ENCODE data around the gene P3H3. TPM values are rescaled to one million over a fixed set of nuclear protein-coding genes. Genes with fewer than 3 reads are reported as not detected.

P3H3 gene
- not detected for polyA plus RNA-seq

DNA sequence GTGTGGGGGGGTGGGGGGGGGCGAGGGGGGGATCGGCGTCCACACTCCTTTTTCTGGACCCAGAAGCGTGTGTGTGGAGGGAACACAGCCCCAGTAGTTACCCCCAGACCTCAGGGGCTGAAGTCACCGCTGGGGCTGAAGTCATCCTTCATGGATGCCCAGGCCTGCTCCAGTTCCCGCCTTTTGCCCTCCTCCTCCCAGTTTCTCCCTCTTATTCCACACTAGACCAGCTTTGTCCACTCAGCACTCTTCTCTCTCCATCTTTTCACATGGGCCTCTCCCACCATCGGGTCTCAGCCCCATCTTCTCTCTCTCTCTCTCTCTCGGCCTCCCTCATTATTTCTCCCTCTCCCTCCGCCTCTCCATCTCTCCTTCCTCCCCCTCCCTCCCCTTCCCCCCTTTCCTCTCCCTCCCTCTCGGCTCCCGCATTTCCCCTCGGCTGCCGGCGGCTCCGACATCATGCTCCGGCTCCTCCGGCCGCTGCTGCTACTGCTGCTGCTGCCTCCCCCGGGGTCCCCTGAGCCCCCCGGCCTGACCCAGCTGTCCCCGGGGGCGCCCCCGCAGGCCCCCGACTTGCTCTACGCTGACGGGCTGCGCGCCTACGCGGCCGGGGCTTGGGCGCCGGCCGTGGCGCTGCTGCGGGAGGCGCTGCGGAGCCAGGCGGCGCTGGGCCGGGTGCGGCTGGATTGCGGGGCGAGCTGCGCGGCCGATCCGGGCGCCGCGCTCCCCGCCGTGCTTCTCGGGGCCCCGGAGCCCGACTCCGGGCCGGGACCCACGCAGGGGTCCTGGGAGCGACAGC, at the start of gene P3H3:
Gene P3H3, plus strand, starts transcription at position 426 of the 799 bp plus-strand sequence. Its CDS starts 34 bp downstream, at position 460.
- Mint-ChIP-seq H3K4me3 (peak within 1 kb of the TSS; percentile 84 to 89 (median 86)), H3K9me3 (peaks cover 0 to 1% (median 0%) of the 10 kb centered on the region in 6 donors), H3K4me1 (peaks cover 12 to 13% of the 10 kb centered on the region in 2 donors), H3K36me3 (no peaks in the 10 kb centered on the region), H3K27ac (peak within 1 kb of the TSS in 3 of 6 donors; percentile 49 to 79 (median 49)), H3K27me3 (ENCODE audit: low read depth in 3 of 3) (peaks cover 21 to 38% (median 37%) of the 10 kb centered on the region in 3 donors)
- peak in 2 of 3 donors; percentile 6 to 12 for DNase-seq

- Mint-ChIP-seq H3K9me3 (no peaks in the 10 kb centered on the region), H3K4me3 (peak overlapping the region; percentile 79 to 88 (median 81)), H3K27ac (peak overlapping the region in 5 of 6 donors; percentile 9 to 72 (median 65)), H3K4me1 (peaks cover 11 to 14% of the 10 kb centered on the region in 2 donors), H3K36me3 (no peaks in the 10 kb centered on the region), H3K27me3 (ENCODE audit: low read depth in 3 of 3) (peaks cover 7 to 11% (median 9%) of the 10 kb centered on the region in 3 donors)
- DNase-seq, result peak; percentile 82 to 87 (median 84)
Observed at GRCh38 chr12:6778574-6779550, 49.3 kb upstream of the P3H3 start.

DNA sequence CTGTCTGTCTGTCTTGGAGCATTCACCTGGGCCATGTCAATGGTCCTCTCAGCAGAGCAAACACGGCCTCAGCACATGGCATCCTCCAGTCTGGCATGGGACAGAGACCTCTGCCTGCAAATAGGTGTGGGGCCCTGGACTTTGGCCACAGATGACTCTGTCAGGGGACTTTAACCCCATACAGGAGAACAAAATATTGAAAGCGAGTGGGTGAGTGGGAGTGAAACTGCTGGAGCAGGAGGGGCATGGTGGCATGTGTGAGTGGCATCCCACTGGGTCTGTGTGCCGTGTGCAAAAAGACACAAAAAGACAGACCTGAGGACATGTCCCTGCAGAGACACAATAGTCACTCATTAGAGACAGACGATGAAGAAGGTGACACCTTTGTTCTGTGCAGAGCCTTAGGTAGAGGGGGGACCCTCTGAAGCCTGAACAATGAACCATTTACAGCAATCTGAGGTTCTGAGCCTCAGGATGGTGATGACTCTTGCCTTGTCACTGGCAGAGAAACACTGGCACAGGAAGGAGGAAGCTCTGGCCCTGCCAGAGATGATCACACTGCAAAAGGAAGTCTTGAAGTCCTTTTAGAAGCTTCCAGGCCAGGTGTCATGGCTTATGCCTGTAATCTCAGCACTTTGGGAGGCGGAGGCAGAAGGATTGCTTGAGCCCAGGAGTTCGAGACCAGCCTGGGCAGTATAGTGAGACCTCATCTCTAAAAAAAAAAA, 48.3 kb upstream of the P3H3 start:
- Mint-ChIP-seq H3K4me1 (peaks cover 10 to 11% of the 10 kb centered on the region in 2 donors), H3K4me3 (no peak overlapping the region), H3K36me3 (no peaks in the 10 kb centered on the region), H3K9me3 (no peaks in the 10 kb centered on the region), H3K27me3 (ENCODE audit: low read depth in 3 of 3) (peaks cover 7 to 9% (median 8%) of the 10 kb centered on the region in 3 donors), H3K27ac (no peak overlapping the region)
- no peak for DNase-seq

- peaks cover 8 to 11% of the 10 kb centered on the region in 2 donors for H3K4me1 Mint-ChIP-seq
- H3K36me3 Mint-ChIP-seq, result no peaks in the 10 kb centered on the region
- no peak for DNase-seq
- no peaks in the 10 kb centered on the region for H3K9me3 Mint-ChIP-seq
- no peak overlapping the region for H3K4me3 Mint-ChIP-seq
- H3K27ac Mint-ChIP-seq, result no peak overlapping the region
- H3K27me3 Mint-ChIP-seq (ENCODE audit: low read depth in 3 of 3), result peaks cover 7 to 9% (median 7%) of the 10 kb centered on the region in 3 donors
Observed at GRCh38 chr12:6780573-6780972, 47.6 kb upstream of the P3H3 start.

DNA sequence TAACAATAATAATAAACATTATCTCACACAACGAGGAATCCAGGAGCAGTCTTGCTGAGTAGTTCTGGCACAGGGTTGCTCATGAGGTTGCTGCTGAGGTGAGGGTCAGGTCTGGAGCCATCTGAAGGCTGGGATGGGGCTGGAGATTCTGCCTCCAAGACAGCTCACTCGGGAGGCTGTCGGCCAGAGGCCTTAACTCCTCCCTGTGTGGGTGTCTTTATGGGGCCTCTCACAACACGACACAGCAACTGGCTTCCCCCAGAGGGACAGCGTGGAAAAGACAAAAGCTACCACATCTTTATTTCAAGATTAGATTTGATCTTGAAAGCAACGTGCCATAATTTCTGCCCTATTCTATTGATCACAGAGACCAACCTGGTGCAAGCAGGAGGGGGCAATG, 46.1 kb upstream of the P3H3 start:
- H3K9me3 Mint-ChIP-seq, result no peaks in the 10 kb centered on the region
- DNase-seq, result no peak
- H3K36me3 Mint-ChIP-seq, result no peaks in the 10 kb centered on the region
- H3K4me3 Mint-ChIP-seq, result no peak overlapping the region
- peaks cover 8 to 11% of the 10 kb centered on the region in 2 donors for H3K4me1 Mint-ChIP-seq
- no peak overlapping the region for H3K27ac Mint-ChIP-seq
- peaks cover 5 to 11% (median 7%) of the 10 kb centered on the region in 3 donors for H3K27me3 Mint-ChIP-seq (ENCODE audit: low read depth in 3 of 3)

DNA sequence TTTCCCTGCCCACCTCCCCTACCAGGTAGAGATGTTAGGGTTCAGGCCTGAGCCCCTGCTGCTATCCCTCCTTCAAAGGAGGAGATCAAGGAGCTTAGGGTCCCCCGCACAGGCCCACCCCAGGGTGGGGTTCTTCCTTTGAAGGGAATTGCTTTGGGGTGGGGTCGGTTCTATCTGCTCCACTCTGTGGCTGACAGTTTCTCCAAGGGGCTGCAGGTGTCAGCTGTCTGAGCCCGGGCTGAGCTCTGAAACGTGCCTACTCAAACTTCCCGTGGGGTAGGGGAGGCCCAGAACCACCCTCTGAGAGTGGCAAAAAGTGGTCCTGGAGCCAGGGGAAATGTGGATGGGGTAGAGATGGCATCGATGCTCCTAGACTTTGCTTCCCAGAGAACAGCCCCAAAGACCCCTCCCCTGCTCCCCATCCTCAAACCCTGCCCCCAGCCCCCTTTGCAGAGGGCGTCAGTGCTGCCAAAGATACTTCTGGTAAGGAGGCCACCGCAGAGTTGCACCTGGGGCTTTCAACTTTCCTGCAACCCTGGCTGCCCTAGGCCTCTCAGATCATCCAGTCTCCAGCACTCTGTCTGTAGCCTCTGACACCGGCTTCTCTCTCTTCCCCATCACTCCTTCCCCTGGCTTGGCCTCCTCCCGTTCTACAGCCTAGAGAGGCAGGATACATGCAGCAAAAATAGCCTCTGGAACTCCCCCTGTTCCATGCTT, 45.2 kb upstream of the P3H3 start:
- peaks cover 5 to 11% (median 7%) of the 10 kb centered on the region in 3 donors for H3K27me3 Mint-ChIP-seq (ENCODE audit: low read depth in 3 of 3)
- H3K27ac Mint-ChIP-seq, result no peak overlapping the region
- peaks cover 8 to 11% of the 10 kb centered on the region in 2 donors for H3K4me1 Mint-ChIP-seq
- H3K36me3 Mint-ChIP-seq, result no peaks in the 10 kb centered on the region
- no peak for DNase-seq
- no peaks in the 10 kb centered on the region for H3K9me3 Mint-ChIP-seq
- no peak overlapping the region for H3K4me3 Mint-ChIP-seq

- H3K9me3 Mint-ChIP-seq, result no peaks in the 10 kb centered on the region
- H3K27me3 Mint-ChIP-seq (ENCODE audit: low read depth in 3 of 3), result peaks cover 1 to 7% (median 6%) of the 10 kb centered on the region in 3 donors
- H3K4me1 Mint-ChIP-seq, result peaks cover 3 to 4% of the 10 kb centered on the region in 2 donors
- H3K27ac Mint-ChIP-seq, result no peak overlapping the region
- H3K36me3 Mint-ChIP-seq, result no peaks in the 10 kb centered on the region
- no peak for DNase-seq
- no peak overlapping the region for H3K4me3 Mint-ChIP-seq
Observed at GRCh38 chr12:6783828-6784227, 44.4 kb upstream of the P3H3 start.

DNA sequence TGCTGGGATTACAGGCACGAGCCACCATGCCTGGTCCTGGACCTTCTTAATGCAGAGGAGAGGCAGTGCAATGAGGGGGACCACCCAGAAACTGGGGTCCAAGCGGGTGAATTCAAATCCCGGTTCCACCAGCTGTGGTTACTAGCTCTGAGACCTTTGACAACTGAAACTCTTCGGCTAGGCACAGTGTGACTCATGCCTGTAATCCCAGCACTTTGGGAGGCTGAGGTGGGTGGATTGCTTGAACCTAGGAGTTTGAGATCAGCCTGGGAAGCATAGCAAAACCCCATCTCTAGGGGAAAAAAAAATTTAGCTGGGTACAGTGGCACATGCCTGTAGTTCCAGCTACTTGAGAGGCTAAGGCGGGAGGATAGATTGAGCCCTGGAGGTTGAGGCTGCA, 43.9 kb upstream of the P3H3 start:
- no peaks in the 10 kb centered on the region for H3K9me3 Mint-ChIP-seq
- H3K27ac Mint-ChIP-seq, result no peak overlapping the region
- H3K4me1 Mint-ChIP-seq, result no peaks in the 10 kb centered on the region
- no peaks in the 10 kb centered on the region for H3K36me3 Mint-ChIP-seq
- no peak overlapping the region for H3K4me3 Mint-ChIP-seq
- peaks cover 4 to 7% (median 6%) of the 10 kb centered on the region in 3 donors for H3K27me3 Mint-ChIP-seq (ENCODE audit: low read depth in 3 of 3)
- DNase-seq, result no peak

DNA sequence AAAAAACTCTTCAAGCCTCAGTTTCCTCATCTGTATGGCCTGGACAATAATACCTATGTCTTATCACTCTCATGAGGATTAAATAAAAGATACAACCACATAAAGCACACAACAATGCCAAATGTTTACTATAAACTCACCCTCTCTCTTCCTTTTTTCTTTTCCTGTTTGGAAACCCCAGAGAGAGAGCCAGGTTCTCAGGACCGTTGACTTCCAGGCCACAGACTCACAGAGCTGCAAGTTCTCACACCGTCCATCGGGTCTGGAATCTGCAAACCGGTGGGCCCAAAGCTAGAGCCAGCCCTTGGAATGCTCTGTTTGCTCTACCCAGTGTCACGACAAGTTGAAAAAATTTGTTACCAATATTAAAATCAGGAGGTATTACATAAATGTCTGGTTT, 43.4 kb upstream of the P3H3 start:
- Mint-ChIP-seq H3K4me3 (no peak overlapping the region), H3K27me3 (ENCODE audit: low read depth in 3 of 3) (peaks cover 5 to 9% (median 6%) of the 10 kb centered on the region in 3 donors), H3K4me1 (no peaks in the 10 kb centered on the region), H3K9me3 (no peaks in the 10 kb centered on the region), H3K36me3 (no peaks in the 10 kb centered on the region), H3K27ac (no peak overlapping the region)
- DNase-seq, result no peak

GRCh38 chr12:6786416-6787094, 41.7 kb upstream of the P3H3 start:
- peaks cover 6 to 12% (median 7%) of the 10 kb centered on the region in 3 donors for H3K27me3 Mint-ChIP-seq (ENCODE audit: low read depth in 3 of 3)
- no peak for DNase-seq
- H3K9me3 Mint-ChIP-seq, result no peaks in the 10 kb centered on the region
- H3K4me3 Mint-ChIP-seq, result no peak overlapping the region
- no peaks in the 10 kb centered on the region for H3K36me3 Mint-ChIP-seq
- H3K4me1 Mint-ChIP-seq, result no peaks in the 10 kb centered on the region
- no peak overlapping the region for H3K27ac Mint-ChIP-seq

DNA sequence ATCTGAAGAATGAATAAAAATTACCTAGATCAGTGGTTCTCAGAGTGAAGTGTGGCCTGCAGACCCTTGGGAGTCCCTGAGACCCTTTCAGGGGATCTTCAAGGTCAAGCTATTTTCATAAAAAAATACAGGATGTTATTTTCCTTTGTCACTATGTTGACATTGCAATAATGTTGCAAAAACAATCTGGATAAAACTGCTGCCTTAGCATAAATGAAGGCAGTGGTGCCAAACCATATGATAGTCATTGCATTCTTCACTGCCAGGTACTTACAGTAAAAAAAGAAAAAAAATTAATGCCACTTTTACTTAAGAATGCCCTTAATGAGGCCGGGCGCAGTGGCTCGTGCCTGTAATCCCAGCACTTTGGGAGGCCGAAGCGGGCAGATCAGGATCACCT, 40.9 kb upstream of the P3H3 start:
- H3K27ac Mint-ChIP-seq, result no peak overlapping the region
- peaks cover 6 to 12% (median 10%) of the 10 kb centered on the region in 3 donors for H3K27me3 Mint-ChIP-seq (ENCODE audit: low read depth in 3 of 3)

More for the DNA sequence above, 40.9 kb upstream of the P3H3 start:
- H3K9me3 Mint-ChIP-seq, result peaks cover 0 to under 1% (median 0%) of the 10 kb centered on the region in 6 donors
- no peak overlapping the region for H3K4me3 Mint-ChIP-seq
- no peak for DNase-seq
- H3K36me3 Mint-ChIP-seq, result no peaks in the 10 kb centered on the region
- peaks cover 0 to 6% of the 10 kb centered on the region in 2 donors for H3K4me1 Mint-ChIP-seq
